IPS-NIHi7 (cell line): ENCODE results near the gene TMEM121.
"Not testable (repeated sequence)": the region's sequence is repeated elsewhere in the genome, so short reads cannot be mapped to it uniquely, and the experiment has no call there.

ENCODE experiments used
- DNase-seq: peaks from one replicate; pipeline ENCODE4 v3.0.0; 2012; ENCODE audit warnings: mixed read lengths; ENCODE audit errors: extremely low spot score

Gene TMEM121

GRCh38 chr14:105547072-105547471, 20.7 kb downstream of the TMEM121 start:
- not testable (repeated sequence) for DNase-seq

GRCh38 chr14:105547741-105548169, 21.4 kb downstream of the TMEM121 start:
- no peak for DNase-seq

DNA sequence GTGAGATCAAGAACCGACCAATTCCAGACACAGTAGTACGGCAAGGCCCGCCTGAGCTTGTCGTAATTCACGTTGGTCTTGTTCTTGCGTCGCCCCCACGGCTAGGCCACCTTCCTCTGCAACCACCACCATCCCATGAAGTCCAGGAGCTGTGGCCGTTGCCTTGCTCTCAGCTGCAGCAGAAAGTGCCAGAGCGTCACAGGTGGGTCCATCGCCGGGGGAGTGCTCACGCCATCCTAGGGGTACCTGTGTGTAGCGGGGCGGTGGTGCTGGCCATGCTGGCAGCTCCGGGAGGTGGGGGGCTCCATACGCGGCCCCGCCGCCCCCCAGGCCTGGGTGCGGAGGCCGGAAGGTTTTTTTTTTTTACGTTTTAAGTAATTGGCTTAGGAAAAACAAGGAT, 23.1 kb downstream of the TMEM121 start:
- DNase-seq, result no peak

DNA sequence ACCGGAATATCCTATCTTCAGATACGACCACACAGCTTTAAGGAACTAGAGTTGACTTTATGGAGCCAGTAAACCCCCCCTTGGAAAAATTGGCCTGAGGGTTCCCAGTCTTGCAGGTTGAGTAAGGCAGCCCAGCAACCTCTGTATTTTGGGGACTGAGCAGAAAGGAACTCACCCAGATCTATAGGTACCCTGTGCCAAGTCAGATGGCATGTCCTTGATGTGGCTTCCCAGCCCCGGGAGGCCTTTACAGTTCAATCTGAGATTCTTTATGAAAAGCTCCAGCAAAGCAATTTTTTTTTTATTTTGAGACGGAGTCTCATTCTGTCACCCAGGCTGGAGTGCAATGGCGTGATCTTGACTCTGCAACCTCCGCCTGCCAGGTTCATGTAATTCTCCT, 27.6 kb downstream of the TMEM121 start:
- DNase-seq, result no peak

DNA sequence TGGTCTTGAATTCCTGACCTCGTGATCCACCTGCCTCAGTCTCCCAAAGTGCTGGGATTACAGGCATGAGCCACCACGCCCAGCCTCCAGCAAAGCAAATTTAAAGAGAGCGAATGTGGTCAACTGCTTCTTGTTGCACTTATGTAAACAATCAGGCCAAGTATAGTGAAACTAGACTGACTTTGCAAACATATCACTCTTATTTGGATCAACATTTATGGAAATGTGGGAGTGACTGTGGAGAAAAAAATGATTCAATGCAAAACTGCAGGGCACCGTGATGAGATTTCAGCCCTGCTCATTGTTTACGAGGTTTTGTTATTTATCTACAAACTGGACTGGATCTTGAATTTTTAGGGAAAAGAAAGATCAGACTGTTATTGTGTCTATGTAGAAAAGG, 28.1 kb downstream of the TMEM121 start:
- DNase-seq, result no peak

- not testable (repeated sequence) for DNase-seq
Measured at GRCh38 chr14:105557671-105558070, 31.3 kb downstream of the TMEM121 start.

- not testable (repeated sequence) for DNase-seq
Measured at GRCh38 chr14:105558449-105559154, 32.2 kb downstream of the TMEM121 start.

- not testable (repeated sequence) for DNase-seq
Measured at GRCh38 chr14:105559384-105560047, 33.1 kb downstream of the TMEM121 start.

DNA sequence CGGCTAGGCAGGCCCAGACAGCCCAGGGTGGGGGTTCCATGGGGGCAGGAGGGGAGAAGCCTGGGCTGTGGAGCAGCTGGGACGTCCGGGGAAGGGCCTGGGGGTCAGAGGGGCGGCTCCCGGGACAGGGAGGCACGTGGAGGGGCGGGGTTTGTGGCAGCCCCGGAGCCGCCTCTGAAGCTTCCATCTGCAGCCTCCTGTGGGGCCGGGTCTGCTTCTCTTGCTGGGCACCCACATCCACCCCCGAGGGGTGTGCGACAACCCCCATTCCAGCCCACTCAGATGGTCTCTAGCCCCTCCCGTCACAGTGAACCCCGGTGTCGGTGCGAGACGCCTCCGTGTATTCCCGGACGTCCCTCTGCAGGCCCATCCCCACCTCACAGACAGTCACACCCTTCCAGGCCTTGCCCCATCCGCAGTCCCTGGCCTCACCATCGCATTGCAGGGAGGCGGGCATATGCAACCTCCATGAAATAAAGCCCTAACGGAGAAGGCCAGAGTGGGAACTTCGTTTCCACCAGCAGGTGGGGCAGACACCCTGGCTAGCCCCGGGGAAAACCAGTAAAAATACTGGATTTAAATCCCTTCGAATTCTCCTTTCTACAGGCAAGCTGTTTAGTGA, 33.8 kb downstream of the TMEM121 start:
- DNase-seq, result not testable (repeated sequence)

DNA sequence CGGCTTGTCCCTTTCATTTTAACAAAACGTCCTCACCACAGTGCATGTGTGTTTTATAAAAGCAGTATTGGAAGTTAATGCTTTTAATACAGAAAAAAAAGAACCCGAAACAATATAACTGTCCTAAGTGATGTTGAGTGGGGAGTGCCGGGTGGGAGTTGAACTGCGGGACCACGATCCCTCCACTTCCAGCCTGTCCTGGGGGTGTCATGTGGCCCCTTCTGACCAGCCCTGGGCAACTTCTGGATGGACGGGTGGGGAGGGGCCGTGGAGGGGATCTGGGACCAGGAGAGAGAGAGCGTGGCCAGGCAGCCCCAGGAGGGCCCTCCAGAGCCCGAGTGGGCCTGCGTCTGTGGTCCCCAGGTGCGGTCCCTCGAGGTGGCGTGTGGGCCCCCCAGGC, 35.0 kb downstream of the TMEM121 start:
- DNase-seq, result not testable (repeated sequence)

GRCh38 chr14:105562713-105563346, 36.4 kb downstream of the TMEM121 start:
- no peak for DNase-seq

DNA sequence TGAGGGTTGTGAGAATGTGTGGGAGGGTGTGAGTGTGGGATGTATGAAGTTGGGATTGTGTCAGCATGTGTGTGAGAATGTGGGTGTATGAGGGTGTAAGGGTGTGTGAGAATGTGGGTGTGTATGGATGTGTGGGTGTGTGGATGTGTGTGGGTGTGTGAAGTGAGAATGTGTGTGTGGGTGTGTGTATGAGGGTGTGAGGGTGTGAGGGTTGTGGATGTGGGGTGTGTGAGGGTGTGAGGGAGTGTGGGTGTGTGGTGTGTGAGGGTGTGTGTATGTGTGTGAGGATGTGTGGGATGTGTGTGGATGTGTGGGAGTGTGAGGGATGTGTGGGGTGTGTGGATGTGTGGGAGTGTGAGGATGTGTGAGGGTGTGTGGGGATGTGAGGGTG, 37.0 kb downstream of the TMEM121 start:
- no peak for DNase-seq

GRCh38 chr14:105564536-105564935, 38.2 kb downstream of the TMEM121 start:
- not testable (repeated sequence) for DNase-seq

DNA sequence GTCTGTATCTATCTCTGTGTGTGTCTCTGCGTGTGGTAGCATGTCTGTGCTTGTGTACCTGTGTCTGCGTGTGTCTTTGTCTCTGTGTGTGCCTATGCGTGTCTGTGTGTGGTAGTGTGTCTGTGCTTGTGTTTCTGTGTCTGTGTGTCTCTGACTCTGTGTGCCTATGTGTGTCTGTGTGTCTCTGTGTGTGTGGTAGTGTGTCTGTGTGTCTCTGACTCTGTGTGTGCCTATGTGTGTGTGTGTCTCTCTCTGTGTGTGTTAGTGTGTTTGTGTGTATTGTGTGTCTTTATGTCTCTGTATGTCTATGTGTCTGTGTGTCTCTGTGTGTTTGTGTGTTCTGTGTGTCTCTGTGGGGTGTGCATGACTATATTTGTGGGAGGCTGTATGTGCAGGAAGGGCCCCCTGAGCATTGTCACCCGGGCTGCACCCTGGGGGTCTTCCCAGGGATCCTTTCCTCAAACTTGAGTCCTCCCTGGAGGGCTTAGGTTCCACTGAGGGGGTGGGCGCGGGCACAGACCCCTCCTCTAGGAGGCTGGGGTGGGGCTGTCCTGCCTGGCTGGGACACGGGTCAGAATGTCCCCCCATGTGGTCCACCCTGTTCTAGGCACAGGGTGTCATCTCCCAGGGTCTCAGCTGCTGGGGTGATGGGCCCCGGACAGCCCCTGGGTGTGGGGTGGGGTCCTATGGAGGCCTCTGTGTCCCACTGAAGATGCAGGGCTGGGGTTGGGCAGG, 39.0 kb downstream of the TMEM121 start:
- not testable (repeated sequence) for DNase-seq

- DNase-seq, result not testable (repeated sequence)
Measured at GRCh38 chr14:105566248-105567163, 40.1 kb downstream of the TMEM121 start.

DNA sequence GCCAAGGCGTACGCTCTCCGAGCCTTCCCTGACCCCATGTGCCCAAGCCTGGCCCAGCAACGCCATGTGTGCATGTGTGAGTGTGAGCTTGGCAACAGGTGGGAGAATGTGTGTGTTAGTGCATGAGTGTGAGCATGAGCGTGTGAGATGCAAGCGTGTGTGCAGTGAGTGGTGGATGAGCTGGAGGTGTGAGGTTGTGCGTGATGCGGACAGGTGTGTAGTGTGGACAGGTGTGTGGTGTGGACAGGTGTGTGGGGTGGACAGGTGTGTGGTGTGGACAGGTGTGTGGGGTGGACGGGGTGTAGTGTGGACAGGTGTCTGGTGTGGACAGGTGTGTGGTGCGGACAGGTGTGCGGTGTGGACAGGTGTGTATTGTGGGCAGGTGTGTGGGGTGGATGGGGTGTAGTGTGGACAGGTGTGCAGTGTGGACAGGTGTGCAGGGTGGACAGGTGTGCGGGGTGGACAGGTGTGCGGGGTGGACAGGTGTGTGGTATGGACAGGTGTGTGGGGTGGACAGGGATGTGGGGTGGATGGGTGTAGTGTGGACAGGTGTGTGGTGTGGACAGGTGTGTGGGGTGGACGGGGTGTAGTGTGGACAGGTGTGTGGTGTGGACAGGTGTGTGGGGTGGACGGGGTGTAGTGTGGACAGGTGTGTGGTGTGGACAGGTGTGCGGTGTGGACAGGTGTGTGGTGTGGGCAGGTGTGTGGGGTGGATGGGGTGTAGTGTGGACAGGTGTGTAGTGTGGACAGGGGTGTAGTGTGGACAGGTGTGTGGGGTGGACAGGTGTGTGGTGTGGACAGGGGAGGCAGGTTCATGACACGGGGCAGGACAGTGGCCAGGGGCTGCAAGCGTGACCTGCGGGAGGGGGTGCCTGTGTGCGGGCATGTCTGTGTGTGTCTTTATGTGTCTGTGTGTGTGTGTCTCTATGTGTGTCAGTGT, 41.1 kb downstream of the TMEM121 start:
- DNase-seq, result not testable (repeated sequence)

GRCh38 chr14:105568140-105568843, 41.9 kb downstream of the TMEM121 start:
- not testable (repeated sequence) for DNase-seq

DNA sequence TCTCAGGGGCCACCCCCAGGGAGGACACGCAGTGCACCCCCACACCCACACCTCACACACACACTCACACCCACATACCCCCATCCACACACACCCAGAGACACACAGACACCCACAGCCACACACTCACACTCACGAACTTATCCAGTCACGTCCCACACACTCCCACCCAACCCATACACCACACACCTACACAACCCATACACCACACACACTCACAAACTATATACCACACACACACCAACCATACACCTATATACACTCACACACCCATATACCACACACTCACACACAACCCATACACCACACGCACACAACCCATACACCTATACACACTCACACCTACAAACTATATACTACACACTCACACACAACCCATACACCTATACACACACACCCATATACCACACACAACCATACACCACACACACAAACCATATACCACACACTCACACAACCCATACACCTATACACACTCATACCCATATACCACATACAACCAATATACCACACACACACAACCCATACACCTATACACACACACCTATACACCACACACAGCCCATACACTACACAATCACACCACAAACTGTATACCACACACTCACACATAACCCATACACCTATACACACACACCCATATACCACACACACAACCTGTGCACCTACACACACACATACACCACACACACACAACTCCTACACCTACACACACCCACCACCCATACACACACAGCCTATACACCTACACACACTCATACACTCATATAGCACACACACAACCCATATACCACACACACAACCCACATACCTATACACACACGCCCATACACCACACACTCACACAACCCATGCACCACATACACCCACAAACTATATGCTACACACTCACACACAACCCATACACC, 42.7 kb downstream of the TMEM121 start:
- DNase-seq, result no peak
